ENCODE data around the gene CDH24.

The CDH24 gene

GRCh38 chr14:23066368-23066767 is 9.0 kb upstream of the CDH24 start:
- no peak for DNase-seq (ENCODE audit: low read depth)

- no peak for DNase-seq (ENCODE audit: low read depth)
Measured at GRCh38 chr14:23063601-23064000, 6.3 kb upstream of the CDH24 start.

GRCh38 chr14:23062002-23062401 is 4.7 kb upstream of the CDH24 start:
- DNase-seq (ENCODE audit: low read depth) = no peak

DNA sequence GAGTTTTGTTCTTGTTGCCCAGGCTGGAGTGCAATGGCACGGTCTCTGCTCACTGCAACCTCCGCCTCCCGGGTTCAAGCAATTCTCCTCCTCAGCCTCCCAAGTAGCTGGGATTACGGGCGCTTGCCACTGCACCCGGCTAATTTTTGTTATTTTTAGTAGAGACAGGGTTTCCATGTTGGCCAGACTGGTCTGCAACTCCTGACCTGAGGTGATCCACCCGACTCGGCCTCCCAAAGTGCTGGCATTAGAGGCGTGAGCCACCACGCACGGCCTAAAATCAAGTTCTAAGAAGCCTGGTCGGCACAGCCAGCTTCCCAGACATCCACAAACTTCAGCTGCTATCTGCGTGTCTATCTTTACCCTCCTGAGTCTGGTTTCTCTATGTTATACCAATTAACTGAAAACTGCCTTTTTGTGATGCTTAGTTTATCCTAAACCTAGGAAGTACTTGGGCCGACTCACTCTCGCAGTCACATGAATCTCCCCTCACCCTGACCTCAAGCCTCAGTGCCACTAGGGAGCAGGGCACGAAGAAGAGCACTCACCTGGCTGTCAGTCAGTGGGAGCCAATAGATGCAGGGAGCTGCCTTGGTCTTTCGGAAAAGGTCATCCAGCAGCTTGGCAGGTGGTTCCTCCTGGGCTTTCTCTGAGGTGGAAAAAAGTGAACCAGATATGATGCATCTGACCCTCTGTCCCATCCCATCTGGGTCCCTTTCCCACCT is 3.4 kb upstream of the CDH24 start:
- DNase-seq (ENCODE audit: low read depth) = no peak

GRCh38 chr14:23058654-23059504 is 1.6 kb upstream of the CDH24 start:
- no peak for DNase-seq (ENCODE audit: low read depth)

- peak; percentile 72 for DNase-seq (ENCODE audit: low read depth)
Measured at GRCh38 chr14:23057757-23058653, 685 bp upstream of the CDH24 start.

- DNase-seq (ENCODE audit: low read depth) = peak; percentile 45
Measured at GRCh38 chr14:23056145-23056955, 970 bp downstream of the CDH24 start.

- no peak for DNase-seq (ENCODE audit: low read depth)
Measured at GRCh38 chr14:23055621-23056144, 1.6 kb downstream of the CDH24 start.

DNA sequence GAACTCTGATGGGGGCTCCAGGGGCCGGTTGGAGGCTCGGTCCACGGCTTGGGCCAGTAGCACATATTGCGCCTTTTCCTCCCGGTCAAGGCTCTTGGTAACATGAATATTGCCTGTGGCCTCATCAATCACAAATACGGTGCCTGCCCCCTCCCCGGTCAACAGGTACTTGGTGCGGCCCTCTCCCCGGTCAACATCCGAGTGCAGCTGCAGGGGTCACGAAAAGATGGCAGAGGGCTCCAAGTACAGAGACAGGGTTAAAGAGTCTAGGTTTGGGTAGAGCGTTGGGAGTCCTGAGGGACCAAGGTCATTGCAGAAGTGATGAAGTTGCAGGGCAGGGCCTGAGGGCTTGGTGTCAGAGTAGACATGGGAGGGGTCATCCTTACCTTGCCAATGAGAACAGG is 2.2 kb downstream of the CDH24 start:
- DNase-seq (ENCODE audit: low read depth) = no peak

DNA sequence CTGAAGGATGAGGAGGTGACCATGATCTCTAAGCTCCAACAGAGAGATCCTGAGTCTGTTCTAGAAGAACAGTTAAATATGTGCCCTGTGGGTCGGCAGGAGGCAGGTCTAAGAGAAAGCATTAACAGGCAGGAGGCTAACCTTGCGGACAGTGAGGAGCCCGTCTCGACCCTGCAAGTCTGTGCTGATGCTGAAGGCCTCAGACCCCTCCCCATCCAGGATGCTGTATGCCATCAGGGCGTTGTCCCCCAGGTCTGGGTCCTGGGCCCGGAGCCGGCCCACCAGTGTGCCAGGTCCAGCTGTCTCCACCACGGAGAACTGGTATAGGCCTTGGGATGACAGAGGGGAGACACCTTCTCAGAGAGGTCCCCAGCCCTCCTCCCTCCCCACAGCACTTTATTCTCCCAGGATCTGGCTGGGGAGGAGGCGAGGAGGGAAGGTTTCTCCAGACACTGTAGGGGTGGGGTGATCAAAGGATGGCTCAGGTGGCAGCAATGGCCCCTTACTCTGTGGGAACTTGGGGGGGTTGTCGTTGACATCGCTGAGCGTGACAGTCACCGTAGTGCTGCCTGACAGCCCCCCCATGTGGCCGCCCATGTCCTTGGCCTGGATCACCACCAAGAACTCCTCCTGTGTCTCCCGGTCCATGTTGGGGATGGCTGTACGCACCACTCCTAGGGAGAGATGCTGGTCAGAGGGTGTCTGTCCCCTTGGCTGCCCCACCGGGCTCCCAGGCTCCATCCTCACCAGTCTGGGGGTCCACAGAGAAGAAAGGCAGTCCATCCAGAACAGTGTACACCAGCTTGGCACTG is 3.1 kb downstream of the CDH24 start:
- peak; percentile 13 for DNase-seq (ENCODE audit: low read depth)

- DNase-seq (ENCODE audit: low read depth) = no peak
Measured at GRCh38 chr14:23053426-23053825, 3.9 kb downstream of the CDH24 start.

GRCh38 chr14:23052671-23053070 is 4.6 kb downstream of the CDH24 start:
- DNase-seq (ENCODE audit: low read depth) = no peak

DNA sequence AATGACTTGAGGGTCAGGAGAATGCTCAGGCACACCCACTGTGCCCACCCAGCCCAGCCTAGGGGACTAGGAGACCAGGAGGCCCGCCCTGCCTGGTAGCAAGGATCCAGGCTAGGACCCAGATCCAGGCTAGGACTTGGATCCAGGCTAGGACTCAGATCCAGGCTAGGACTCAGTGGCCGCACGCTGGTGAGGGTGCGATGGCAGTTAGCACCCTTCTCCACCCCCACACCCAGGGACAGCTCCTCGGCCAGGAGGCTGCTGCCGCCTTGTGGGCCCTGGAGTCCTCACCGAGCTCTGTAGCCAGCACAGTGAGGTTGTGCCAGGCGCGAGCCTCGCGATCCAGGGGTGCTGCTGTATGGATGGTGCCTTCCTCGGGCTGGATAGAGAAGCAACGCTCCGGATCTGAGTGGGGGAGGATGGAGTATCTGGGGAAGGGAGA is 5.1 kb downstream of the CDH24 start:
- DNase-seq (ENCODE audit: low read depth) = no peak

DNA sequence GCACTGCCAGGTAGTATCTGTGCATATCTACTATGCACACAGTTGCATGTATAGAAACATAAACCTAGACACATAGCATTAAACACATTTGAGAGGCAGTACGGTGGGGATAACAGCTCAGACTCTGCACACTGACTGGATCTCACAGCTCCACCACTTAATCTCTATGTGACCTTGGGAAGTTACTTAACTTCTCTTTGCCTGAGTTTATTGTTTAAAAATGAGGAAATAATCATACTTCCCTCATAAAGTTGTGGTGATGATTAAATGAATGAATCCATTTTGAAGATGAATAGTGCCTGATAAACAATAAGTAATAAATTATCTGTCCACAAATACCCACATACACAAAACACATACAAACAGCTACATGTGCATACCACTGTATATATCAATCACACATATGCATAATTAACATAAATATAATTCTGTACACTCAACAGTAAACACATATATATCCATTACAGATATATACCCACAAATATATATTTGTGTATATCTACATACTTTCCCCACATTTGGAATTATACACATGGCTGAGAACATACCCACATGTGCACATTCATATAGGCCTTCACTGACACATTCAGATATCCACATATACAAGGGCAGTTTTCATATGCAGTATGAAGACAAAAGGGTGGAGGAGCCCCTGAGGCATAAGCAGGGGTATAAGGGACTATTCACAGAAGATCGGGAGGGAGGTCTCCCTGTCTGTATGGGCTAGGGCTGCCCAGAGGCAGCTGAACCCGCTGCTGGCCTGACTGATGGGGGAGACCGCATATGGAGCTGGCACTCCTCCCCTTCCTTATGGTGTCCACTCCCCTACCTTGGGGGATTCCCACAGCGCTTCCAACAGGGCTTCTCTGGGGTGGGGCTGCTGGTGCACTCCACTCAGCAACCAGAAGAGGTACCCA is 5.9 kb downstream of the CDH24 start:
- no peak for DNase-seq (ENCODE audit: low read depth)

GRCh38 chr14:23049011-23049410 is 8.3 kb downstream of the CDH24 start:
- DNase-seq (ENCODE audit: low read depth) = no peak

GRCh38 chr14:23047751-23048693 is 9.3 kb downstream of the CDH24 start:
- no peak for DNase-seq (ENCODE audit: low read depth)

- DNase-seq (ENCODE audit: low read depth) = no peak
Measured at GRCh38 chr14:23047034-23047634, 10.2 kb downstream of the CDH24 start.
